Measurements from ENCODE around the gene FKBP4. TPM values are rescaled to one million over a fixed set of nuclear protein-coding genes. Genes with fewer than 3 reads are reported as not detected.
A peak's percentile ranks its signal among the peaks of the same experiment; 100 is the strongest.

The FKBP4 gene
- total RNA-seq, 4 donors from 2014 or later: 34.7 to 47.0 (median 41.1) TPM

- peaks cover 0 to 13% (median 10%) of the 10 kb centered on the region in 3 donors for H3K4me1 ChIP-seq
- peaks cover 24% of the 10 kb centered on the region for H3K27me3 ChIP-seq
- H3K36me3 ChIP-seq: peaks cover 0 to 44% of the 10 kb centered on the region in 2 donors
- no peak for TF ChIP-seq CTCF (IDR thresholded peaks at IDR 0.05)
- no peak for TF ChIP-seq EP300 (IDR thresholded peaks at IDR 0.05)
- TF ChIP-seq POLR2AphosphoS5 (IDR thresholded peaks at IDR 0.05): no peak
- TF ChIP-seq POLR2A (IDR thresholded peaks at IDR 0.05): no peak
- H3K4me3 ChIP-seq: peak within 1 kb of the TSS in 1 of 2 donors; percentile 38
- H3K27ac ChIP-seq: peak within 1 kb of the TSS in 3 of 4 donors; percentile 16 to 69 (median 37)
- ATAC-seq: peak; percentile 55
- 1 to 9% methylated on average over 7 to 14 of the region's 32 CpGs for WGBS, 2 donors (ENCODE audit: low coverage in 1 of 2)
- no peaks in the 10 kb centered on the region for H3K9me3 ChIP-seq
These were observed 40.1 kb downstream of the FKBP4 start, which contains the start of gene NRIP2 for GRCh38 chr12:2834581-2835491. Gene NRIP2, minus strand, starts transcription at chr12:2835035. Its CDS starts 52 bp downstream, at chr12:2834983.

GRCh38 chr12:2835691-2836403 lies 41.1 kb downstream of the FKBP4 start:
- H3K27ac ChIP-seq: no peak overlapping the region
- peaks cover 24% of the 10 kb centered on the region for H3K27me3 ChIP-seq
- WGBS, 2 donors (ENCODE audit: low coverage in 1 of 2): 55 to 57% methylated on average over 3 to 4 of the region's 4 CpGs
- no peak overlapping the region for H3K4me3 ChIP-seq
- no peaks in the 10 kb centered on the region for H3K9me3 ChIP-seq
- H3K4me1 ChIP-seq: peaks cover 0 to 13% (median 10%) of the 10 kb centered on the region in 3 donors
- peaks cover 0 to 35% of the 10 kb centered on the region in 2 donors for H3K36me3 ChIP-seq
- TF ChIP-seq POLR2AphosphoS5 (IDR thresholded peaks at IDR 0.05) (no peak), EP300 (IDR thresholded peaks at IDR 0.05) (no peak), POLR2A (IDR thresholded peaks at IDR 0.05) (no peak), CTCF (IDR thresholded peaks at IDR 0.05) (no peak)
- ATAC-seq: no peak

GRCh38 chr12:2836574-2836973 lies 41.8 kb downstream of the FKBP4 start:
- no peak for ATAC-seq
- no peak for TF ChIP-seq POLR2A (IDR thresholded peaks at IDR 0.05)
- TF ChIP-seq POLR2AphosphoS5 (IDR thresholded peaks at IDR 0.05): no peak
- TF ChIP-seq CTCF (IDR thresholded peaks at IDR 0.05): no peak
- no peak for TF ChIP-seq EP300 (IDR thresholded peaks at IDR 0.05)
- Histone ChIP-seq H3K9me3 (no peaks in the 10 kb centered on the region), H3K27ac (no peak overlapping the region), H3K36me3 (peaks cover 0 to 34% of the 10 kb centered on the region in 2 donors), H3K4me3 (no peak overlapping the region), H3K27me3 (peaks cover 24% of the 10 kb centered on the region), H3K4me1 (peaks cover 0 to 13% (median 10%) of the 10 kb centered on the region in 3 donors)
- WGBS, 2 donors (ENCODE audit: low coverage in 1 of 2): 87 to 90% methylated on average over 4 to 7 of the region's 8 CpGs

- no peak for TF ChIP-seq EP300 (IDR thresholded peaks at IDR 0.05)
- TF ChIP-seq POLR2A (IDR thresholded peaks at IDR 0.05): no peak
- no peak overlapping the region for H3K4me3 ChIP-seq
- no peaks in the 10 kb centered on the region for H3K9me3 ChIP-seq
- ATAC-seq: no peak
- peaks cover 0 to 47% of the 10 kb centered on the region in 2 donors for H3K36me3 ChIP-seq
- no peak overlapping the region for H3K27ac ChIP-seq
- H3K27me3 ChIP-seq: peaks cover 13% of the 10 kb centered on the region
- peaks cover 0 to 4% (median 0%) of the 10 kb centered on the region in 3 donors for H3K4me1 ChIP-seq
- 10 to 45% methylated on average over 1 to 4 of the region's 9 CpGs for WGBS, 2 donors (ENCODE audit: low coverage in 1 of 2)
These were observed 46.4 kb downstream of the FKBP4 start for GRCh38 chr12:2841056-2841650.

- 58 to 59% methylated on average over 2 to 4 of the region's 5 CpGs for WGBS, 2 donors (ENCODE audit: low coverage in 1 of 2)
- TF ChIP-seq POLR2AphosphoS5 (IDR thresholded peaks at IDR 0.05) (no peak), CTCF (IDR thresholded peaks at IDR 0.05) (no peak), EP300 (IDR thresholded peaks at IDR 0.05) (no peak), POLR2A (IDR thresholded peaks at IDR 0.05) (no peak)
- peaks cover 0 to 44% of the 10 kb centered on the region in 2 donors for H3K36me3 ChIP-seq
- no peaks in the 10 kb centered on the region for H3K27me3 ChIP-seq
- no peak for ATAC-seq
- no peak overlapping the region for H3K4me3 ChIP-seq
- H3K9me3 ChIP-seq: no peaks in the 10 kb centered on the region
- peaks cover 0 to 5% (median 0%) of the 10 kb centered on the region in 3 donors for H3K4me1 ChIP-seq
- H3K27ac ChIP-seq: peak overlapping the region in 3 of 4 donors; percentile 24 to 70 (median 56)
These were observed 48.2 kb downstream of the FKBP4 start for GRCh38 chr12:2842948-2843347.

Data from gastroesophageal sphincter (tissue), 4 donors.